ENCODE data around the gene EVC.

The EVC gene

DNA sequence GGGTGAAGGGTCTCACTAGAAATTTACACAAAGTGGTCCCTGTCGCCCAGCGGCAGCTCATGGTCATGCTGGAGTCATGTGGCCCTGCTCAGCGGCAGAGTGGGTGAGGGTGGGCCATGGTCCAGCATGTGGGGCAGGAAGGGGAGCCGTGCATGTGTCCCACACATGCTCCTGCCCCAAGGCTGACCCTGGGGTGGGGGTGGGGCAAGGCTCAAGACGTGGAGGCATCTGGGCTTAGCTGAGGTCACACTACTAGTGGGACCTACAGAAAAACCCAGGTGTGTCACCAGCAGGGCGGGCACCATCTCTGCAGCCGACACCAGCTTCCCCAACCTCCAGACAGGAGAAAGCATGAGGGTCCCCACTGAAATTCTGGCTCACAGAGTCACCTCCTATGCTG, 42.4 kb downstream of the EVC start:
- Mint-ChIP-seq H3K27me3 (no peaks in the 10 kb centered on the region), H3K36me3 (ENCODE audit: low read depth) (no peaks in the 10 kb centered on the region), H3K4me3 (no peak overlapping the region), H3K4me1 (no peaks in the 10 kb centered on the region), H3K27ac (no peak overlapping the region), H3K9me3 (no peaks in the 10 kb centered on the region)
- ATAC-seq (no peak), DNase-seq (no peak)

- Mint-ChIP-seq H3K9me3 (no peaks in the 10 kb centered on the region), H3K4me1 (peaks cover 4% of the 10 kb centered on the region), H3K36me3 (ENCODE audit: low read depth) (no peaks in the 10 kb centered on the region), H3K27me3 (no peaks in the 10 kb centered on the region), H3K27ac (no peak overlapping the region), H3K4me3 (no peak overlapping the region)
- no peak for DNase-seq
- no peak for ATAC-seq
Observed at GRCh38 chr4:5753766-5754528, 42.9 kb downstream of the EVC start.

DNA sequence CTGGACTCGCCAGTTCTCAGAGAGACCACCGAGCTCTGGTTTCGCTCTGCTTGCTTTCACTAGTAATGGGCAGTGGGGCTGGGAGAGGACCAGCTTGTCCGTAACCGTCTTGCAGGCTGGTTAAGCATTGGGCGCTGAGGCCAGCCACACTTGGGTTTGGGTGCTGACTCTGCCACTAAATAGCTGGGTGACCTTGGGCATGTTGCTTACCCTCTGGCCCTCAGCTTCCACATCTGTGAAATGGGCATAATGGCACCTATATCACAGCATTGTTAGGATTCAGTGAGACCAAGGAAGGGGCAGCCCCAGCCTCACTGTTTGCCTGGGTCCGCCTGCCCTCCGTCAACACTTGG, 43.5 kb downstream of the EVC start:
- Mint-ChIP-seq H3K27me3 (no peaks in the 10 kb centered on the region), H3K36me3 (ENCODE audit: low read depth) (no peaks in the 10 kb centered on the region), H3K27ac (no peak overlapping the region), H3K9me3 (no peaks in the 10 kb centered on the region), H3K4me1 (peaks cover 4% of the 10 kb centered on the region), H3K4me3 (no peak overlapping the region)
- no peak for DNase-seq
- ATAC-seq: no peak

DNA sequence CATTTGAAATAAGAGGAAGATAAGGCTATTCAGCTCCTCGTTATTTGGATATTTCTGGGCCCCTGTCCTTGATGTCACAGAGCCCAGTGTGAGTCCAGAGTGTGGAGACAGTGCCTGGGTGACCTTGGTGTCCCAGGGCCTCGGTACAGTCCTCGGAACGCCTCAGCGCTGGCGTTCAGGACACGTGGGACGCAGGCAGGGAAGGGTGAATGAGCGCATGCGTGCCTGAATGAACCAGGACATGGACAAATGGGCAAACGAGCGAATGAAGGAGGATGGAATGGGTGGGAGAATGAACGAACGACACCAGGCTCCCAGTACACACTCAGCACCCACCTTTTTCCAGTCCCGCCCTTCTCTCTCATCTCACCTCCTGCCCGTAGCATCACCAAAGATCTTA, 44.2 kb downstream of the EVC start:
- ATAC-seq (no peak), DNase-seq (no peak)
- Mint-ChIP-seq H3K4me1 (peaks cover 4% of the 10 kb centered on the region), H3K27me3 (no peaks in the 10 kb centered on the region), H3K36me3 (ENCODE audit: low read depth) (no peaks in the 10 kb centered on the region), H3K9me3 (peaks cover 4% of the 10 kb centered on the region), H3K27ac (no peak overlapping the region), H3K4me3 (no peak overlapping the region)

- no peak overlapping the region for H3K27ac Mint-ChIP-seq
- H3K4me1 Mint-ChIP-seq: peaks cover 4% of the 10 kb centered on the region
Observed at GRCh38 chr4:5755679-5756078, 44.7 kb downstream of the EVC start.

GRCh38 chr4:5756271-5756670, 45.3 kb downstream of the EVC start:
- DNase-seq (no peak), ATAC-seq (no peak)
- Mint-ChIP-seq H3K27ac (no peak overlapping the region), H3K9me3 (peaks cover 5% of the 10 kb centered on the region), H3K36me3 (ENCODE audit: low read depth) (no peaks in the 10 kb centered on the region), H3K27me3 (no peaks in the 10 kb centered on the region), H3K4me1 (peaks cover 4% of the 10 kb centered on the region), H3K4me3 (no peak overlapping the region)

More at GRCh38 chr4:5755679-5756078, 44.7 kb downstream of the EVC start:
- Mint-ChIP-seq H3K9me3 (peaks cover 5% of the 10 kb centered on the region), H3K36me3 (ENCODE audit: low read depth) (no peaks in the 10 kb centered on the region), H3K4me3 (no peak overlapping the region), H3K27me3 (no peaks in the 10 kb centered on the region)
- DNase-seq (no peak), ATAC-seq (no peak)

GRCh38 chr4:5757091-5757490, 46.1 kb downstream of the EVC start:
- ATAC-seq (no peak), DNase-seq (no peak)
- H3K4me3 Mint-ChIP-seq: no peak overlapping the region
- H3K4me1 Mint-ChIP-seq: peaks cover 4% of the 10 kb centered on the region
- H3K27ac Mint-ChIP-seq: no peak overlapping the region
- H3K27me3 Mint-ChIP-seq: no peaks in the 10 kb centered on the region
- peaks cover 5% of the 10 kb centered on the region for H3K9me3 Mint-ChIP-seq
- no peaks in the 10 kb centered on the region for H3K36me3 Mint-ChIP-seq (ENCODE audit: low read depth)

- Mint-ChIP-seq H3K9me3 (peaks cover 5% of the 10 kb centered on the region), H3K4me1 (peaks cover 4% of the 10 kb centered on the region), H3K27me3 (no peaks in the 10 kb centered on the region), H3K27ac (no peak overlapping the region), H3K4me3 (no peak overlapping the region), H3K36me3 (ENCODE audit: low read depth) (no peaks in the 10 kb centered on the region)
- DNase-seq: no peak
- ATAC-seq: no peak
Observed at GRCh38 chr4:5757536-5757935, 46.5 kb downstream of the EVC start.

- no peak for DNase-seq
- ATAC-seq: no peak
- Mint-ChIP-seq H3K4me3 (no peak overlapping the region), H3K27me3 (no peaks in the 10 kb centered on the region), H3K4me1 (peaks cover 4% of the 10 kb centered on the region), H3K9me3 (peaks cover 5% of the 10 kb centered on the region), H3K27ac (no peak overlapping the region), H3K36me3 (ENCODE audit: low read depth) (no peaks in the 10 kb centered on the region)
Observed at GRCh38 chr4:5757954-5758353, 47.0 kb downstream of the EVC start.

GRCh38 chr4:5758741-5759140, 47.7 kb downstream of the EVC start:
- H3K4me3 Mint-ChIP-seq: no peak overlapping the region
- peaks cover 5% of the 10 kb centered on the region for H3K9me3 Mint-ChIP-seq
- peak; percentile 89 for ATAC-seq
- H3K27ac Mint-ChIP-seq: no peak overlapping the region
- H3K36me3 Mint-ChIP-seq (ENCODE audit: low read depth): no peaks in the 10 kb centered on the region
- peaks cover 4% of the 10 kb centered on the region for H3K4me1 Mint-ChIP-seq
- DNase-seq: peak; percentile 29
- no peaks in the 10 kb centered on the region for H3K27me3 Mint-ChIP-seq

DNA sequence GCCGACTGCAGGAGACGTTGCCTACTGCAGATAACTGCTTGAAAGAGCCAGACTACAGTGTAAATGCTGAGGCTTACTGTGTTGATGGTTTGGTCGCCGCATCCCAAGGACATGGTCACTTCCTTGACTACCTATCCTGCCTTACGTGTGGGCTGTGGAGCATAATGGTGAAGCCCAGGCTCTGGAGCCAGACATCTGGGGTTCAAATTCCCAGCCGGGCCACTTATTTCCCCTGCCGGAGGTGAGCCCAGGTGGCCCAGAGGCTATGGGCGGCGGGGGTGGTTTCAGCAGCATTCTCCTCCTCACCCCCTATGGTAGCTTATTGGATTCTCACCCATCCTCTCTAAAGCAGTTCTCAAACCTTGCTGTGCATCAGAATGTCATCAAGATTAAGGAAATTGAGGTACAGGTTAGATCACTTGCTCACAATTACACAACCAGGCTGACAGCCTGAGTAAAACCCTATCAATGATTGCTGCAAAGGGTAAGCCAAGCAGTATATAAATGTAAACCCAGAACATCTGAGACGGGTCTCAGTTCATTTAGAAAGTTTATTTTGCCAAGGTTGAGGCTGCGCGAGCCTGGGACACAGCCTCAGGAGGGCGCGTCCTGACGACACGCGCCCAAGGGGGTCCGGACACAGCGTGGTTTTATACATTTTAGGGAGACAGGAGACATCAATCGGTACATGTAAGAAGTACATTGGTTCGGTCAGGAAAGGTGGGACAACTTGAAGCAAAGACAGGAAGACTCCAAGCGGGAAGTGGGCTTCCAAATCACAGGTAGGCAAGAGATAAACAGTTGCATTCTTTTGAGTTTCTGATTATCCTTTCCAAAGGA, 48.5 kb downstream of the EVC start:
- no peaks in the 10 kb centered on the region for H3K27me3 Mint-ChIP-seq
- peaks cover 5% of the 10 kb centered on the region for H3K9me3 Mint-ChIP-seq
- no peaks in the 10 kb centered on the region for H3K36me3 Mint-ChIP-seq (ENCODE audit: low read depth)
- H3K27ac Mint-ChIP-seq: no peak overlapping the region
- DNase-seq (no peak), ATAC-seq (no peak)
- peaks cover 4% of the 10 kb centered on the region for H3K4me1 Mint-ChIP-seq
- H3K4me3 Mint-ChIP-seq: no peak overlapping the region

DNA sequence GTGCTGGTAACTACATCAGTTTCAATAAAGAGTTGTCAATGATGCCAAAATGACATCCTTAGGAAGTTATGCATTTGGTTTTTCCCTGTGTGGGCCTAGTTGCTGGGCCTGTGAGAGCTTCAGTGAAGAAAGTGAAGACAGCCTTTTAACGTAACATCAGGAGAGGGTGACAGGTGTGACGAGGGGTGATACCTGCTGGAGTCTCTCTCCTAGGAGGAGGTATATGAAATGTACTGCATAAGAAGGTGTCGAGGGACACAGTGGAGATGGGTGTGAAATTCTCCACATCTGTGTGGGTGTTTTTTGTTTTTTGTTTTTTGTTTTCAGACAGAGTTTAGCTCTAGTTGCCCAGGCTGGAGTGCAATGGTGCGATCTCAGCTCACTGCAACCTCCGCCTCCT, 49.2 kb downstream of the EVC start:
- H3K36me3 Mint-ChIP-seq (ENCODE audit: low read depth): no peaks in the 10 kb centered on the region
- H3K9me3 Mint-ChIP-seq: peaks cover 5% of the 10 kb centered on the region
- no peak overlapping the region for H3K27ac Mint-ChIP-seq
- no peaks in the 10 kb centered on the region for H3K27me3 Mint-ChIP-seq
- DNase-seq: no peak
- peaks cover 4% of the 10 kb centered on the region for H3K4me1 Mint-ChIP-seq
- no peak overlapping the region for H3K4me3 Mint-ChIP-seq
- ATAC-seq: no peak

DNA sequence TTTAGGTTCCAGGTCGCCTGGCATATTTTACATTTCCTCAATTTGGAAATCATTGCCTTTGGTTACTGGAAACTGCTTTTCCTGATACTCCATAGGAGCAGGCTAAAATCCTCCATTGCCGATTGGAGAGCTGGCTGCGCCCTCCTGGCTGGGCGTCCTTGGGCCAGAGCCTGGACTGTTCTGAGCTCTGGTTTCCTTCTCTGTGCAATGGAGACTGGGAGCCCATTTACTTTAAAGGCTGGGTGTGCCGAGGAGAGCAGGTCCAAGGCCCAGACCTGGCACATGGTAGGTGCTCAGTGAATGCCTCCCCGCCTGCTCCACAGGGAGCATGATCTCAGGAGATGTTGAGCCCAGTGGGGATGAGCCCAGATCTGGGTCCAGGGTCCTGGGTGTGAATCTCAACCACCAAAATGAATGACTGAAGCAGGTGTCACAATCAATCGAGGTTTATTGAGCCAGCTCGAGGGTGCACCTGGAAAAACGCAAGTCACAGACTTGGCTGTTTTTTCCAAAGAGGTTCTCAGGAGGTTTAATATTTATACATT, 50.0 kb downstream of the EVC start:
- ATAC-seq: no peak
- no peak for DNase-seq
- Mint-ChIP-seq H3K4me1 (peaks cover 4% of the 10 kb centered on the region), H3K27ac (no peak overlapping the region), H3K4me3 (no peak overlapping the region), H3K27me3 (no peaks in the 10 kb centered on the region), H3K9me3 (peaks cover 5% of the 10 kb centered on the region), H3K36me3 (ENCODE audit: low read depth) (no peaks in the 10 kb centered on the region)

DNA sequence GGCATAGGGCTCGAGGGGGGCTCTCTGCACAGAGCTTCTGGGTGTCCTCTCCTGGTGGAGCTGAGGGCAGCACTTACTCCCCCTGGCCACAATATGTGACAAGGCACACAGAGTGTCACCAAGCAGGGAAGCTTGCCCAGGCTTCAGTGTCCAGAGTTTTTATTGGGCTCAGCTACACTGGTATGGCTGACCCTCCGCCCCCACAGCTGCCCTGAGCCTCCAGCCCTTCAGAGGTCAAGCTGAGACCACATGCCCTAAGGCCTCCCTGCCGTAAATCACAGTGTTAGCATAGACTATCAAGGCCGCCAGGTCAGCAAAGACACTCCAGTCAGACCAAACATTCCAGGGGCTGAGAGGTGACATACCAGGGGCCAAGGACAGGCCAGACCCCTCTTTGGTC, 59.0 kb downstream of the EVC start:
- H3K27me3 Mint-ChIP-seq: peaks cover 3% of the 10 kb centered on the region
- no peak overlapping the region for H3K4me3 Mint-ChIP-seq
- H3K9me3 Mint-ChIP-seq: peaks cover 4% of the 10 kb centered on the region
- no peak overlapping the region for H3K27ac Mint-ChIP-seq
- H3K4me1 Mint-ChIP-seq: no peaks in the 10 kb centered on the region
- no peaks in the 10 kb centered on the region for H3K36me3 Mint-ChIP-seq (ENCODE audit: low read depth)
- DNase-seq (no peak), ATAC-seq (no peak)
